Left lung (tissue), 10 donors: ENCODE results near the gene CCDC187. TPM values are rescaled to one million over a fixed set of nuclear protein-coding genes. Genes with fewer than 3 reads are reported as not detected.
"Not testable (repeated sequence)": the region's sequence is repeated elsewhere in the genome, so short reads cannot be mapped to it uniquely, and the experiment has no call there.

Source experiments
- ATAC-seq: fragments of 200-7000 bp; cut with Tn5 transposase; one replicate; pipeline ENCODE4 v1.9.1; 2020; ENCODE audit warnings: moderate library complexity
- DNase-seq, 4 donors: peaks; one replicate each; pipeline ENCODE4 v3.0.0-alpha.2; 2013 to 2020
- H3K27ac ChIP-seq, 2 donors: fragments of 200-600 bp; sonication (generic) in 1 of 2; one replicate each; pipeline versions ENCODE4 v1.5.0 to v1.8.0; 2020 to 2021
- H3K27me3 ChIP-seq, 2 donors: fragments of 200-600 bp; sonication (generic) in 1 of 2; one replicate each; pipeline versions ENCODE4 v1.5.0 to v1.8.0; 2020 to 2021
- H3K36me3 ChIP-seq, 2 donors: fragments of 200-600 bp; sonication (generic) in 1 of 2; one replicate each; pipeline versions ENCODE4 v1.5.0 to v1.8.0; 2020 to 2021
- H3K4me1 ChIP-seq, 2 donors: fragments of 200-600 bp; one replicate each; pipeline ENCODE4 v1.8.0; 2021
- H3K4me3 ChIP-seq, 2 donors: fragments of 200-600 bp; sonication (generic) in 1 of 2; one replicate each; pipeline versions ENCODE4 v1.5.0 to v1.8.0; 2020 to 2021; ENCODE audit warnings: mild to moderate bottlenecking in 1 of 2
- H3K9me3 ChIP-seq, 2 donors: fragments of 200-600 bp; sonication (generic) in 1 of 2; one replicate each; pipeline versions ENCODE4 v1.5.0 to v1.8.0; 2020 to 2021
- intact Hi-C, 2 donors: fragments of 100-400 bp; cut with DNase I; formaldehyde crosslinking; loops; one replicate each; pipeline versions ENCODE4 v1.11.2 to v1.14.2; 2022
- polyA plus RNA-seq, 6 donors: library from polyadenylated mRNA; unstranded; fragments of 120-200 nt; gene quantifications; one replicate each; pipeline ENCODE4 v1.2.1, GENCODE V29; 2013; ENCODE audit not compliant: insufficient read length in 6 of 6
- total RNA-seq, 2 donors: library from RNA; stranded (reverse); fragmentation: NEBNext Ultra II Directional; extraction: Animal tissue kit (Norgen Biotek cat#: 25700); gene quantifications; one replicate each; pipeline ENCODE4 v1.2.1, GENCODE V29; 2021
- TF ChIP-seq, protein P1 (sequence below), 2 donors: fragments of 200-600 bp; sonication (generic) in 1 of 2; IDR thresholded peaks; one replicate each; pipeline versions ENCODE4 v1.5.0 to v1.8.0; 2021; ENCODE audit warnings: antibody characterized with exemption in 2 of 2
- donor health status: DM: no; HTN: yes; CAD: no.
- donor health status: DM: no; HTN: no; CAD: no.

CCDC187 gene
- total and polyA plus RNA-seq, 8 donors = 0.47 to 3.0 (median 1.9) TPM

DNA sequence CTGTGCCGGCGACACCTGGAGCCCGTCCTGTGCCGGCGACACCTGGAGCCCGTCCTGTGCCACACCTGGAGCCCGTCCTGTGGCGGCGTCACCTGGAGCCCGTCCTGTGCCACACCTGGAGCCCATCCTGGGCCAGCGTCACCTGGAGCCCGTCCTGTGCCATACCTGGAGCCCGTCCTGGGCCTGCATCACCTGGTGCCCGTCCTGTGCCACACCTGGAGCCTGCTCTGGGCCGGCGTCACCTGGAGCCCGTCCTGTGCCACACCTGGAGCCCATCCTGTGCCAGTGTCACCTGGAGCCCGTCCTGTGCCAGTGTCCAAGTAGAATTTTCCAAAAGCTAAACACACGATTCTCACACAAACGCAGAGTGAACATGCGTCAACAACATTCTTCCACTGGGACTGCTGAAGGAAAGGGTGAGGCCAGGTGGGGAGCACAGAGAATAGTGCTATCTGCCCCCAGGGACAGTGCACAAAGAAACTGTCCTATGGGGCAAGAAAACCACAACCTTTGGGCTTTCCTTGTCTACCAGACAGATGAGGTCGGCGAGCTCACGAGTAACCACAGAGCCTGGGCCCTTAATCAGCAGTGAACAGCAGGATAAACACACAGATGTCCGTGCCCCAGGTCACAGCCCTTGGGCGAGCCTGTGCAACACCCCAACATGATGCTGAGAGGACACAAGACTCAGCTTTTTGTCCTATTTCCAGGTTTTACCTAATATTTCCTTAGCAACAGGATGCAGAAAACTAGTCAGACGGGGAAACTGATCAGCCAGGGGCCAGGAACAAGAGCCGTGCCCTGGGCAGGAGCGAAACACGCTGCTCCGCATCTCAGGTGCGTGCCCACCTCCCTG is 66.2 kb downstream of the CCDC187 start:
- TF ChIP-seq, protein P1, sequence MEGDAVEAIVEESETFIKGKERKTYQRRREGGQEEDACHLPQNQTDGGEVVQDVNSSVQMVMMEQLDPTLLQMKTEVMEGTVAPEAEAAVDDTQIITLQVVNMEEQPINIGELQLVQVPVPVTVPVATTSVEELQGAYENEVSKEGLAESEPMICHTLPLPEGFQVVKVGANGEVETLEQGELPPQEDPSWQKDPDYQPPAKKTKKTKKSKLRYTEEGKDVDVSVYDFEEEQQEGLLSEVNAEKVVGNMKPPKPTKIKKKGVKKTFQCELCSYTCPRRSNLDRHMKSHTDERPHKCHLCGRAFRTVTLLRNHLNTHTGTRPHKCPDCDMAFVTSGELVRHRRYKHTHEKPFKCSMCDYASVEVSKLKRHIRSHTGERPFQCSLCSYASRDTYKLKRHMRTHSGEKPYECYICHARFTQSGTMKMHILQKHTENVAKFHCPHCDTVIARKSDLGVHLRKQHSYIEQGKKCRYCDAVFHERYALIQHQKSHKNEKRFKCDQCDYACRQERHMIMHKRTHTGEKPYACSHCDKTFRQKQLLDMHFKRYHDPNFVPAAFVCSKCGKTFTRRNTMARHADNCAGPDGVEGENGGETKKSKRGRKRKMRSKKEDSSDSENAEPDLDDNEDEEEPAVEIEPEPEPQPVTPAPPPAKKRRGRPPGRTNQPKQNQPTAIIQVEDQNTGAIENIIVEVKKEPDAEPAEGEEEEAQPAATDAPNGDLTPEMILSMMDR (IDR thresholded peaks at IDR 0.05) = no peak
- H3K27me3 ChIP-seq = no peaks in the 10 kb centered on the region
- intact Hi-C loops = no loop called here
- H3K9me3 ChIP-seq = no peaks in the 10 kb centered on the region
- DNase-seq (no peak), ATAC-seq (no peak)
- peaks cover 0 to 17% of the 10 kb centered on the region in 2 donors for H3K4me1 ChIP-seq
- H3K4me3 ChIP-seq = no peak overlapping the region
- H3K27ac ChIP-seq = no peak overlapping the region
- peaks cover 0 to 20% of the 10 kb centered on the region in 2 donors for H3K36me3 ChIP-seq

DNA sequence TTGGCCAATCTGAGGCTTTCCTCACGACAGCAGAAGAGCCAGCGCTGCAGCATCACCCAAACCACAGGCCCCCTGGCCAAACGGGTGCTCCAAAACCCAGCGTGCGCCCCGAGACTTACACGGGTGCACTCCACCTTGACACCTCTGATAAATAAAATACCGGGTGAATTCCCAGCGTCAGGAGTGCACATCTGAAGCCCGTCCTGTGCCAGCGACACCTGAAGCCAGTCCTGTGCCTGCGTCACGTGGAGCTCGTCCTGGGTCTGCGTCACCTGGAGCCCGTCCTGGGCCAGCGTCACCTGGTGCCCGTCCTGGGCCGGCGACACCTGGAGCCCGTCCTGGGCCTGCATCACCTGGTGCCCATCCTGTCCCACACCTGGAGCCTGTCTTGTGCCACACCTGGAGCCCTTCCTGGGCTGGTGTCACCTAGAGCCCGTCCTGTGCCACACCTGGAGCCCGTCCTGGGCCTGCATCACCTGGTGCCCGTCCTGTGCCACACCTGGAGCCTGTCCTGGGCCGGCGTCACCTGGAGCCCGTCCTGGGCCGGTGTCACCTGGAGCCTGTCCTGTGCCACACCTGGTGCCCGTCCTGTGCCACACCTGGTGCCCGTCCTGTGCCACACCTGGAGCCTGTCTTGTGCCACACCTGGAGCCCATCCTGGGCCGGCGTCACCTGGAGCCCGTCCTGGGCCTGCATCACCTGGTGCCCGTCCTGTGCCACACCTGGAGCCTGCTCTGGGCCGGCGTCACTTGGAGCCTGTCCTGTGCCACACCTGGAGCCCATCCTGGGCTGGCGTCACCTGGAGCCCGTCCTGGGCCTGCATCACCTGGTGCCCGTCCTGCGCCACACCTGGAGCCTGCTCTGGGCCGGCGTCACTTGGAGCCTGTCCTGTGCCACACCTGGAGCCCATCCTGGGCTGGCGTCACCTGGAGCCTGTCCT is 67.2 kb downstream of the CCDC187 start:
- Histone ChIP-seq H3K36me3 (peaks cover 0 to 20% of the 10 kb centered on the region in 2 donors), H3K4me1 (peaks cover 0 to 24% of the 10 kb centered on the region in 2 donors)
- peak in 1 of 4 donors; percentile 59 for DNase-seq
- ATAC-seq, H3K9me3 ChIP-seq, H3K27me3 ChIP-seq, H3K4me3 ChIP-seq, intact Hi-C loops, H3K27ac ChIP-seq: not testable (repeated sequence)

DNA sequence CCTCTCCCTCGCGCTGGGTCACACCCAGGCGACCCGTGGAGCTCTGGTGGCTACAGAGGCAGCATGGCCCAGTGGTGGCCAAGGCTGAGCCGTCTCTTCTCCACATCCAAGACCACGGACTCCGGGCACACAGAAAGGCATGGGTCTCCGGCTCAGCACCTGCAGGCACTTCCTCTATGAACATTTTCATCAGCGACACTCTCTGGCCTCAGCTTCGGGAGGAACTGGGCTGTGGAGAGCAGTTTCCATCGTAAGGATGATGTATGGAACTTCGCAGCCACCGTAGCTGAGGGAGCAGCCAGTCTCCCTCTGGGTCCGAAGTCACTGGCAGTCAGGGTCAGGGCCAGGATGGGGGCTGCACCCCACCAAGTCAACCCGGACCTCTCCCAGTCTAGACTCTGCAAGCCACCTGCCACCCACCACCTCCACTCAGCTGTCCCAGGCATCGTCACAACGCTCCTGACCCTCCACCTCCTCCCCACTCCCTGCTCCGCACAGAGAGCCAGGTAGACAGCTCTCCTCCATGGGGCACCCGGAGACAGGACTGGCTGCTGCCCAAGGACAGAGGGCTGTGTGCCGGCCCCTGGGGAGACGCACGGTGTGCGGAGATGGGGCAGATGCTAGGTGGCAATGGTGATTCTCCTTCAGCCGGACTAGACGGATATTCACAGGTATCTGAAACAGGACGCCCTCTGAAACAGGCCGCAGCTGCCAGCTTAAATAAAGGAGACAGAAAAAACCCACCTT is 68.0 kb downstream of the CCDC187 start:
- H3K4me3 ChIP-seq = no peak overlapping the region
- no peaks in the 10 kb centered on the region for H3K27me3 ChIP-seq
- H3K36me3 ChIP-seq = peaks cover 0 to 20% of the 10 kb centered on the region in 2 donors
- ATAC-seq (no peak), DNase-seq (peak in 1 of 4 donors; percentile 58)
- TF ChIP-seq, protein P1 (IDR thresholded peaks at IDR 0.05) = no peak
- intact Hi-C loops = no loop called here
- no peak overlapping the region for H3K27ac ChIP-seq
- peaks cover 0 to 24% of the 10 kb centered on the region in 2 donors for H3K4me1 ChIP-seq
- H3K9me3 ChIP-seq = no peaks in the 10 kb centered on the region

DNA sequence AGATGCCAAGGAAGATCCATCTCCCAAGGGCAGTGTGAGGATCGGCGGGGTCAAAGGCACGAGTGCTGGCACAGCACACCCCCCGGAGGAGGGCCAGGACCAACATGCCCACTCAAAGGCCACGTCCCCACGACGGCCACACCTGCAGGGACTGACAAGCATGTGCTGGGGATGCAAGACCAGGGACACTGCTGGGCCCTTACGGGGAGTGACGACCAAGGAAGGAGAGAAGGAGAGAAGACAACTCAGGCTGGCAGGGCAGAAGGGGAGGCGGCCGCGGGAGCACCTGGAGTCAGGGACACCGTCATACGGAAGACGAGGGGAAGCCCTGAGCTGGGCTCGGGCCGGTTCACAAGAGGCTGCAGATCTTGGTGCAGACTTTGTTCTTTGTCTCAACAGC is 68.7 kb downstream of the CCDC187 start:
- ATAC-seq (no peak), DNase-seq (peak in 1 of 4 donors; percentile 75)
- intact Hi-C loops = no loop called here
- Histone ChIP-seq H3K27ac (no peak overlapping the region), H3K4me3 (no peak overlapping the region), H3K4me1 (peaks cover 0 to 24% of the 10 kb centered on the region in 2 donors), H3K27me3 (no peaks in the 10 kb centered on the region), H3K36me3 (peaks cover 0 to 20% of the 10 kb centered on the region in 2 donors), H3K9me3 (no peaks in the 10 kb centered on the region)
- TF ChIP-seq, protein P1 (IDR thresholded peaks at IDR 0.05) = no peak

DNA sequence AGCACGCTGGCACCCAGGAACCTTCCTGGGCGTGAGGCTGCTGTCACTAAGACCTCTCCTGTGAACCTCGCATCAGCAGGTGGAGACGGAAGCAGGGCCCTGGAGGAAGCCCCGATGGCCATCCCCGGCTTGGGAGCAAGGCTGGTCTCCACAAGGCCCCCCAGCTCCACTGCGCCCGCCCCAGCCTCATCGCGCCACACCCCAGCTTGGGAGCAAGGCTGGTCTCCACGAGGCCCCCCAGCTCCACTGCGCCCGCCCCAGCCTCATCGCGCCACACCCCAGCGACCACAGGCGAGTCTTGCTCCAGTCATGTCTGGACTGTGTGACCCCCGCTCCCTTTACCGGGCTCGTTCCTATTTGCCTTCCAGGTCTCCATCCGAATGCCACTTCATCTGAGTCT is 69.3 kb downstream of the CCDC187 start:
- H3K9me3 ChIP-seq = no peaks in the 10 kb centered on the region
- ATAC-seq (no peak), DNase-seq (peak in 1 of 4 donors; percentile 74)
- H3K4me1 ChIP-seq = peaks cover 0 to 21% of the 10 kb centered on the region in 2 donors
- H3K27me3 ChIP-seq = no peaks in the 10 kb centered on the region
- no peak overlapping the region for H3K27ac ChIP-seq
- TF ChIP-seq, protein P1 (IDR thresholded peaks at IDR 0.05) = no peak
- peaks cover 0 to 20% of the 10 kb centered on the region in 2 donors for H3K36me3 ChIP-seq
- H3K4me3 ChIP-seq = no peak overlapping the region
- intact Hi-C loops = no loop called here
